IPS DF 19.7 (cell line): ENCODE data around the gene SPSB1.

Source experiments
- DNase-seq: peaks from one replicate; pipeline ENCODE4 v3.0.0-alpha.2; 2013; ENCODE audit warnings: low read depth, low spot score

Gene SPSB1

DNA sequence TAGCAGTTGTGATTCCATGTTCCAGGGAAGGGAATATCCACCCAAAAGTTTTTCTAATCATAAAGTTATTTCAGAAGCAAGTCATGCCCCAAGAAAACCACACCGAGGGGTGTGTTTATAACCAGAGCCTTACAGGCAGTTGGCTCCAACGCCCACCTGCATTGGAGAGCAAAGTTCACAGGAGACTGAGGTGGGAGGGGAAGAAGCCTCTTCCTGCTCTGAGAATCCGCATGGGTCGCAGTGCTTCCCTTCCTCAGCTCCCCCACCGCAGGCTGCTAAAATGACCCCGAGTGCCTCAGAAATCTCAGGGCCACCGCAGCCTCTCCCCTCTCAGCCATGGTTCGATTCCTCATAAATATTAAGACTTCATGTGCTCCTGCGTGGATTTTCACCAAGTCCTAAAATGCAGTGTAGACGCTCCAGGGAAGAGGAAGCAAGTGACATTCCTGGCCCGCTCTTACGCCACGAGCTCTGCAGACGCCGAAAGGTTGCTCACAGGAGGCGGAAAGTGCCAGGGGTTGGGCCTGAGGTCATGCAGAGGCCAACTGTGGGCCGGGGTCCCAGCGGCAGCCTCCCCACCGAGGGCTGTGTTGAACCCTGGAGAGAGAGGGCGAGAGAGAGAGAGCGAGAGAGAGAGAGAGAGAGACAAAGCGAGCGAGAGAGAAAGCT is 13.4 kb upstream of the SPSB1 start:
- DNase-seq, result no peak

- no peak for DNase-seq
Observed at GRCh38 chr1:9280015-9280860, 12.5 kb upstream of the SPSB1 start.

DNA sequence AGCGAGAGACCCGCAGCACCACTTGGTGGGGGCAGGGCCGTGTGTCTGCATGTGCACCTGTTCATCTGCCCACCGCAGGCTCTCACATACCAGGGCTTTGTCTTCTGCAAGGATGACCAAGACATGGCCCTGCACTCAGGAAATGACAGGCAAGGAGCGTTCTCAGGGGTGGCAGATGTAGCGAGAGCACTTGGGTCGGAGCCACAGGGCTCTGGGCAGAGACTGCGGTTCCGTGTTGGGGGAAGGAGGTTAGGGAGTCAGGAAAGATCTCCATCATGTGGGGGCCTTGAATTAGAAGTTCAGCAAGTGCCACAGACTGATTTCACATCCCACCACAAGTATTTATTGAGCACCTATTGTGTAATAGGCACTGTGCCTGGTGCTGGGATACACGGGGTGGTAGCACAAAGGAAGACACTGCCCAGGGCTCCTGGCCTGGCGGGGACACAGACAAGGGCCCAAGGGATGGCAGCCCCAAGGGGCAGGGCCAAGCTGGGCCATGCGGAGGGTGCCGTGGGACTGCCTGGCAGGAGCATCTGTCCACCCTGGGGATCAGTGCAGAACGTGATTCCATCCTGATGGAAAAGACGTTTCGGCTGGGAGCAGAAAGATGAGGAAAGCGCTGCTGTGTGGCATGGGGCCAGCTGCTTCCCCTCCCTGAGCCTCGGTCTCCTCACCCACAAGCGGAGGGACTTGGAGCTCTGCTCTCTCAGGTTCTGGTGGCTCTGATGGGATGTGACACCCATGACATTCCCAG is 11.4 kb upstream of the SPSB1 start:
- DNase-seq, result no peak

DNA sequence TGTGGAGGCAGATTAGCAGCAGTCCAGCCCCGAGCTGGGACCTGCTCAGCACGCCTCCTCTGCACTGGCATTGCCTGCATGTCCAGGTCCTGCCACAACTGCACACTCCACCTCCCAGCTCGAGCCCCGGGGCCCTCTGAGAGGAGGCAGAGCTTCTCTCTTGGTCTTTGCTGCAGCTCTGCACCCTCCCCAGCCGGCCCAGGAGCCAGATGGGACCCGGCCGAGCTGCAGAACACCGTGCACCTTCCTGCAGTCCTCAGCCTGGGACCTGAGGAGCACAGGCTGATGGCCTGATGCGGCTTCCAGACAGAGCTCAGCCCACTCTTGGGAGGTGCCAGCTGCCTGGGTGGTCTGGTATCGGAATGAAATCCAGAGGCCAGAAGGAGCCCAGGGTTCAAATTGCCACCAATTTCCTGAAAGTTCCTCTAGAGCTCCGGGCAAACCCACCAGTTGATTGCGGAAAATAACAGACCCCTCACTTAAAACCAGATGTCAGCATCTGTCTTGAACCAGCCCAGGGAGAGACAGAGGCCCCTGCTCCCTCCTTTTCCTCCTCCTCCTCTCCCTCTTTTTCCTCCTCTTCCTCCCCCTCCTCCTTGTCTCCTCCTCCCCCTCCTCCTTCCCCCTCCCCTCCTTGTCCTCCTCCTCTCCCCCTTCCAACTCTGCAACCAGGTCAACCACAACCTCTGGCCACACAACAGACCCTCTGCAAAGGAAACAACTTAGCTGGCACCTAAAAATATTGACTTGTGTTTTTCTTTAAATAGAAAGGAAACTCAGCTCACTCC is 10.6 kb upstream of the SPSB1 start:
- DNase-seq, result no peak

GRCh38 chr1:9282696-9282955 is 10.1 kb upstream of the SPSB1 start:
- DNase-seq, result no peak

DNA sequence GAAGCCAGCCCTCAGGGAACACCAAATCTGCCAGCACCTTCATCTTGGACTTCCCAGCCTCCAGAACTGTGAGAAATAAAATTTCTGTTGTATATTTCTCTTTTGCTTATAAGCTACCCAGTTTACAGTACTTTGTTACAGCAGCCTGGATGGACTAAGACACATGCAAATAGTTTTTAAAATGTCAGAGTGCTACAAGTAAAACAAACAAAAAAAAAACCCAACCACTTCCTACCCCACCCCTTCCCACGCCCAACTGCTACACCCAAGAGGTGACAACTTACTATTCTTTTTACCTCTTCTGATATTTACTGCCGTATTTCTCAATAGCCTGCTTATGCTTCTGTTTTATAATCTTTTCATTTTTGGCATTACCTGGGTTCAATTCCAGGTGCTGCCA is 8.6 kb upstream of the SPSB1 start:
- DNase-seq, result no peak

- no peak for DNase-seq
Observed at GRCh38 chr1:9286556-9286955, 6.1 kb upstream of the SPSB1 start.

- DNase-seq, result no peak
Observed at GRCh38 chr1:9289090-9289534, 3.6 kb upstream of the SPSB1 start.

GRCh38 chr1:9289711-9290485 is 2.8 kb upstream of the SPSB1 start:
- DNase-seq, result no peak

DNA sequence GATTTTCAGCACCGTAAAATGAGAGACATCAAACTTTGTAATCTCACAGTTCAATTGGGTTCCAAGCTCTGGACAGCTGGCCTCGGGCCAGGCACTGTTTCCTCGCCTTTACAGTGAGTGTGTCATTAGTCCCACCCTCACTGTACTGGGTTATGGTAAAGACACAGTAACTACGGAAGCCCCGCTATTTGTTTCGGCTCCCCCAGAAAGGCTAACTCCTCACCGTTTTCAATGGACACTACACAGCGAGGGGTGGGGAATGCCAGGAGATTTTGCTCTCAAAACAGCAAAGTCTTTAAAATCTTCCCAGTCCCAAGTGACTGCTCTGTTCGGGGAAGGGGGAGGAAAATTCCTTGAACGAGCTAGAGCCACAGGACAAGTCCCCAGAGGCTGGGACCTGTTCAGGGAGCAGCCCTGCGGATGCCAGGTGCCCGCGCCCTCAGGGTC is 757 bp upstream of the SPSB1 start:
- DNase-seq, result no peak

- DNase-seq, result no peak
Observed at GRCh38 chr1:9293241-9293532, 493 bp downstream of the SPSB1 start.

- DNase-seq, result no peak
Observed at GRCh38 chr1:9293533-9294404, 1.1 kb downstream of the SPSB1 start.

GRCh38 chr1:9294405-9294773 is 1.7 kb downstream of the SPSB1 start:
- DNase-seq, result no peak

DNA sequence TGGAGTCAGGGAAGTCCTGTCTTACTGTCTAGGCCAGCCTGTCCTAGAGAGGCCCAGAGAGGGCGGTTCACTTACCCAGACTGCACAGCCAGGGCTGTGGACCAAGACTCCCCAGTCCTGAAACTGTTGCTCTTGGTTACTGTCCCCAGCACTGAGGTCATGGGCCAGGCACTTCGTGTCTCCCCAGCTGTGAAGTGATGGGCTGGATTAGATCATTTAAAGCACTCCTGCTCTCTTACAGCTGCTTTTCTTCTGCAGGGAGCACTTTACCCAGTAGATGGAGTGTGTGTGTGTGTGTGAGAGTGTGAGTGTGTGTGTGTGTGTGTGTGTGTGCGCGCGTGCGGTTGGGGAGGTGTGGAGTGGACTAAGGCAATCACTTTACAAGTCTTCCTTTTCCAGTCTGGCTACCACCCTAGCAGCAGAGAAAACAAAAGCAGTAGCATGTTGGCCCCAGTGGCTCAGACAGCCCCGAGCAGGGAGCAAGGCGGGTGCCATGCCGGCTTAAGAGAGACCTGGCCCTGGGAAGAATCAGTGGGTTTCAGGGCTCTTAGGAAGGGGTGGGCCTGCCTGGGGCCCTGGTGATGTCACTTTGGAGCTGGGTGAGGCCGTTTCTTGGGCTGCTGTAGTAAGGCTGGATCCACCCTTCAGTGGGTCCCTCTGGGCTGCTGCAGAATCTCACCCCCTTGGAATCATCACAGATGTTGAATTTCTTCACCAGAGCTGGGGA is 2.4 kb downstream of the SPSB1 start:
- no peak for DNase-seq

GRCh38 chr1:9295884-9296283 is 3.2 kb downstream of the SPSB1 start:
- no peak for DNase-seq

DNA sequence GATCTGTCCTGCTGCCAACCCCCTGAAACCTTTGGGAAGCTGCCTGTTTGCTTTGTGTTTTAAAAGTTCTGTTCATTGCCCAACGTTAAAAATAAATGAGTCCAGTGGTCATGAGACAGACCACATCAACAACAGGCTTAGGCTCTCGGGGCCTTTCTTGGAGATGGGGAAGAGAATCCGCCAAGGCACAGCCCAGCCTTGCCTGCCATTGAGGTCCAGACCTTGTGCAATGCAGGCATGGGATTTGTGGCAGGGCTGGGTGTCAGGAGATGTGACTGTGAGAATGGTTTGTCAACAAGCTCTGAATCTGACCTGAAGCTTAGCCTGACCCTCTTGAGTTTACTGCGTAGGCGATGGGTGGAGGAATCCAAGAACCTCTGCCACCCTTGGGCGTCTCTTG is 4.2 kb downstream of the SPSB1 start:
- no peak for DNase-seq

- DNase-seq, result no peak
Observed at GRCh38 chr1:9297831-9298230, 5.1 kb downstream of the SPSB1 start.

- no peak for DNase-seq
Observed at GRCh38 chr1:9298282-9298681, 5.6 kb downstream of the SPSB1 start.
